Stimulated activated naive CD8-positive, alpha-beta T cell treated with anti-CD3 and anti-CD28 coated beads, Interleukin-15, amount 100 ng/mL, for 72 hours (primary cell): Measurements from ENCODE around the gene ATP6V0B.
A peak's percentile ranks its signal among the peaks of the same experiment; 100 is the strongest.

Experiments used
- ATAC-seq: fragments of 150-1000 bp; cut with Tn5 transposase; 2 replicates; pipeline ENCODE4 v1.10.0; 2021; ENCODE audit warnings: mild to moderate bottlenecking, moderate library complexity
- DNase-seq, 2 donors: peaks; one replicate each; pipeline ENCODE4 v3.0.0; 2021 to 2022
- H3K27ac Mint-ChIP-seq, 2 donors: one replicate each; pipeline ENCODE4 v1.8.0; 2022; ENCODE audit warnings: mild to moderate bottlenecking in 2 of 2, mixed read lengths in 2 of 2, moderate library complexity in 2 of 2
- H3K27me3 Mint-ChIP-seq: one replicate; pipeline ENCODE4 v1.8.0; 2022; ENCODE audit warnings: mixed read lengths
- H3K4me1 Mint-ChIP-seq: one replicate; pipeline ENCODE4 v1.8.0; 2022; ENCODE audit warnings: mild to moderate bottlenecking, mixed read lengths
- H3K4me3 Mint-ChIP-seq, 2 donors: one replicate each; pipeline ENCODE4 v1.8.0; 2022; ENCODE audit warnings: mild to moderate bottlenecking in 2 of 2, mixed read lengths in 2 of 2, moderate library complexity in 1 of 2
- H3K9me3 Mint-ChIP-seq, 2 donors: one replicate each; pipeline ENCODE4 v1.8.0; 2022; ENCODE audit warnings: mixed read lengths in 2 of 2

Gene ATP6V0B

DNA sequence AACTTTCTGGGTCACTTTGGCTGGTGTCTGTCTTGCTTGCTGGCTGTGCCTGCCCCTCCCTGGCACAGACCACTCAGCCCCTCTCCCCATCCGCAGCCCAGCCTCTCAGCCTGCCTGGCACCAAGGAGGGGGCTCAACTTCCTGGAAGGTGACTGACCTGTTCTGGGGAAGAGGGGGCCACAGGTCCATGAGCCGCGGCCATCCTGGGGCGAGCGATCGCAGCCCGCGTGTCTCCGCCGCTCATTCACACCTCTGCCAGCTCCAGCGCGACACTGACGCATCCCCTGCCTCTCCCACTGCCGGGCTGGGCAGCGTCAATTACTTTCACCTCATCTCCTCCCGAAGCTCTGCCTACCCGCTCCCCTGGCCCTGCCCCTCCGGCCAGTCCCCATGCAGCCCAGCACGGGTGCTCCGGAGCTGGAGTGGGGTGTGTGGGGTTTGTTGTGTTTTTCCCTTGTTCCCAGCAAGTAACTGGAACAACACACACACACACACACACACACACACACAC lies 42.2 kb downstream of the ATP6V0B start:
- Mint-ChIP-seq H3K27me3 (no peaks in the 10 kb centered on the region), H3K4me1 (peaks cover 25% of the 10 kb centered on the region), H3K4me3 (no peak overlapping the region), H3K9me3 (no peaks in the 10 kb centered on the region), H3K27ac (no peak overlapping the region)
- DNase-seq (no peak), ATAC-seq (no peak)

GRCh38 chr1:44019466-44019948 lies 44.7 kb downstream of the ATP6V0B start:
- Mint-ChIP-seq H3K9me3 (no peaks in the 10 kb centered on the region), H3K4me1 (peaks cover 2% of the 10 kb centered on the region), H3K27ac (no peak overlapping the region), H3K4me3 (no peak overlapping the region), H3K27me3 (no peaks in the 10 kb centered on the region)
- DNase-seq, result no peak
- no peak for ATAC-seq

DNA sequence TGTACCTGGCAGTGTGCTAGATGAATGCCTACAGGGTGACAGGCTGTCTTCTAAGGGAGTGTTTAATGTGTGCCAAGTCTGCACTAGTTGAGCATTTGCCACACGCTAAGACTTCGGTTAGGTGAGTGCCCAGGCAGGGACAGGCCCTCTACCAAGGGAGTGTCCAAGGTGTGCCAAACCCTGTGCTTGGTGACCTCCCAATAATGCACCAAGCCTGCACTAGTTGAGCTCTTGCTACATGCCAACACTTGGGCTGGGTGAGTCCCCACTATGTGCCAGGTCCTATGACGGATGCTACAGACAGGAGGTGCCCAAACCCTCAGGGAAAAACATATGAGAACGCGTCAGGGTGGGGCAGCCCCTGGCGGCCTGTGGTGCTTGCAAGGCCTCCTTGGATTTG lies 45.7 kb downstream of the ATP6V0B start:
- no peak for DNase-seq
- no peak overlapping the region for H3K27ac Mint-ChIP-seq

GRCh38 chr1:44021156-44021555 lies 46.4 kb downstream of the ATP6V0B start:
- no peaks in the 10 kb centered on the region for H3K4me1 Mint-ChIP-seq
- no peaks in the 10 kb centered on the region for H3K27me3 Mint-ChIP-seq
- DNase-seq, result no peak
- no peaks in the 10 kb centered on the region for H3K9me3 Mint-ChIP-seq
- H3K27ac Mint-ChIP-seq, result no peak overlapping the region
- ATAC-seq, result no peak
- no peak overlapping the region for H3K4me3 Mint-ChIP-seq

More for the DNA sequence above, 45.7 kb downstream of the ATP6V0B start:
- no peaks in the 10 kb centered on the region for H3K9me3 Mint-ChIP-seq
- no peak overlapping the region for H3K4me3 Mint-ChIP-seq
- no peaks in the 10 kb centered on the region for H3K27me3 Mint-ChIP-seq
- no peaks in the 10 kb centered on the region for H3K4me1 Mint-ChIP-seq
- ATAC-seq, result no peak

DNA sequence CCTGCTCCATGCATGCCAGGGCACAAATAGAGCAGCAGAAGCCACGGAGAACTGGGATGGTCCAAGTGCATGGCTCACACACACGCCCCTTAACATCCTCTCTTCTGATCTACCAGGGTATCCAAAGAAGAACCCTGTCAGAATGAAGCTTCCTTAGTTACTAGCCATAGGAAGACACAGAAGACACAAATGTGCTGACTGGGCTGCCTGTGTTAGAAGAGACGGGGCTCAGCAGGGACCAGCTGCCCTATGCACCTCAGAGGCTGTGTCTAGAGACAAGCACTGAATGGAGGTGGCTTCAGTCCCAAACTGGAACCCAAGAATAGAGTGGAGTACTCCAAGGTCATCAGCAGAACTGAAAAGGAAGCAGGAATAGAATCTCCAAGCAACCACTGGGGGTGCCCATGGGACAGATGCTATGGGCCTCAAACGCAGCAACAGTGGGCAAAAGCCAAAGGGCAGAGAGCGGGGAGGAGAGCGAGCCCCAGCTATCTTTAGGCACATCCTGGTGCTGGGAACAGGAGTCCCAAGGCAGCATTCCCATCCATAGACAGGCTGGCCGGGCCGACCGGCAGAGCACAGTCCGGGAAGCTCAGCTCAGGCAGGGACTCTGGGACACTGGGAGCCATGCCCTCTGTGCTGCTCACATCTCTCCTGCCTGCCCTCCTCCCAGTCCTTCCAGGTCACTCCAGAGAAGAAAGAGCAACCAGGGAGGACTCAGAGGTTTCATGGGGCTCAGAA lies 47.0 kb downstream of the ATP6V0B start:
- Mint-ChIP-seq H3K27ac (peak overlapping the region in 1 of 2 donors; percentile 54), H3K4me1 (no peaks in the 10 kb centered on the region), H3K9me3 (no peaks in the 10 kb centered on the region), H3K27me3 (no peaks in the 10 kb centered on the region), H3K4me3 (no peak overlapping the region)
- DNase-seq (no peak), ATAC-seq (no peak)

GRCh38 chr1:44024031-44024902 lies 49.5 kb downstream of the ATP6V0B start:
- ATAC-seq, result no peak
- Mint-ChIP-seq H3K27ac (no peak overlapping the region), H3K4me1 (peaks cover 14% of the 10 kb centered on the region), H3K27me3 (no peaks in the 10 kb centered on the region), H3K9me3 (no peaks in the 10 kb centered on the region), H3K4me3 (no peak overlapping the region)
- no peak for DNase-seq

DNA sequence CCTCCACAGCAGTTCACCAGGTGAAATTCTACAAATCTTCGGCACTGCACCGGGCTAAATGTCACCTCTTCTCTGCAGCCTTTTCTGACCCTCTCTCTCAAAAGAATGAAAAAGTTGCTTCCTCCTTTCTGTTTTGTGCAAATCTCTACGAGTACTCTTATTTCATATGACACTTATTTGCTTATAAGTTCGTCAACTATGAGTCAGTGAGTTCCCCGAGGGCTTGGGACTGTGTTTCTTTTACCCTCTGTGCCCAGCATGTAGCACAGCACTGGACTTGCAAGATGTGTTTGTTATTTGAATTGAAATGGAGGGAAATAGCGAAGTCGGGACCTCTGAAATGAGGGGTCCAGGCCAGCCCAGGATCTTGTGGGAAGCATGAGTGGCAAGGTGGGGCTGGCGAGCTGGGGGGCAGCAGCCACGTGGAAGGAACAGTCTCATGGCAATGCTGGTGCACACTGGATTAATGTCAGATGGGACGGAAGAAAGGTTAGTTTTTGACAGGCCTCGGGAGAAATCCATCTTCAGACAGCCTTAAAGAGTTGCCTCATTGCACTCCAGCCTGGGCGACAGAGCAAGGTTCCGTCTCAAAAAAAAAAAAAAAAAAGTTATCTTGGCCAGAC lies 50.3 kb downstream of the ATP6V0B start:
- Mint-ChIP-seq H3K4me1 (peaks cover 19% of the 10 kb centered on the region), H3K4me3 (no peak overlapping the region), H3K27me3 (no peaks in the 10 kb centered on the region), H3K9me3 (no peaks in the 10 kb centered on the region), H3K27ac (no peak overlapping the region)
- no peak for ATAC-seq
- DNase-seq, result no peak

GRCh38 chr1:44025816-44026215 lies 51.1 kb downstream of the ATP6V0B start:
- ATAC-seq, result no peak
- H3K4me3 Mint-ChIP-seq, result no peak overlapping the region
- no peaks in the 10 kb centered on the region for H3K9me3 Mint-ChIP-seq
- DNase-seq, result no peak
- peaks cover 19% of the 10 kb centered on the region for H3K4me1 Mint-ChIP-seq
- H3K27ac Mint-ChIP-seq, result no peak overlapping the region
- no peaks in the 10 kb centered on the region for H3K27me3 Mint-ChIP-seq

DNA sequence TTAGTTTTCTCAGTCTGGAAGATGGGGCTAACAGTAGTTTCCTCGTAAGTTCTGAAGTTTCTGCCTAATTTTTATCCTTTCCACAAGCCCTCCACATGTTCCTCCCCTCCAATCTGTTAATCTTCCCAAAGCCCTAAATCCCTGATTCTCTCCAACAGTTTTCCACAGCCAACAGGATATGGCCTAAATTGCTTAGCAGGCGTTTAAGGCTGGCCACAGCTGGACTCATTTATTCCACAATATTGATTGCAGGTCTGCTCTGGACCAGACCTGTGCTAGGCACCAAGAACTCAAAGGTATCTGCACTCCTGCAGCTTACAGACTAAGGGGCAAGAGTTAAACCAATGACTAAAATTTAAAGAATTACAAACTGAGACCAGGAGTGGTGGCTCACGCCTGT lies 52.6 kb downstream of the ATP6V0B start:
- Mint-ChIP-seq H3K9me3 (no peaks in the 10 kb centered on the region), H3K4me1 (peaks cover 32% of the 10 kb centered on the region), H3K4me3 (no peak overlapping the region), H3K27me3 (no peaks in the 10 kb centered on the region), H3K27ac (peak overlapping the region in 1 of 2 donors; percentile 20)
- ATAC-seq (no peak), DNase-seq (no peak)
